ENCODE results near the gene PPY.

GRCh38 chr17:43953746-43954145 lies 11.5 kb upstream of the PPY start, which contains the start of gene PYY:
- TF ChIP-seq CTCF (conservative IDR thresholded peaks at IDR 0.05 in 1 of 2, IDR thresholded peaks at IDR 0.05 in 1 of 2; ENCODE audit: low read depth in 1 of 2, low read length in 2 of 2) (no peak), EZH2 (IDR thresholded peaks at IDR 0.05; ENCODE audit: low read length, missing control alignments) (no peak)
